HG03039 (cell line): ENCODE data around the gene GRXCR1.

ENCODE experiments used
- ATAC-seq: cut with Tn5 transposase; IDR thresholded peaks from one replicate; pipeline ENCODE4 v1.9.1; 2021; ENCODE audit warnings: mild to moderate bottlenecking, moderate library complexity; ENCODE audit not compliant: unreplicated experiment

Gene GRXCR1

DNA sequence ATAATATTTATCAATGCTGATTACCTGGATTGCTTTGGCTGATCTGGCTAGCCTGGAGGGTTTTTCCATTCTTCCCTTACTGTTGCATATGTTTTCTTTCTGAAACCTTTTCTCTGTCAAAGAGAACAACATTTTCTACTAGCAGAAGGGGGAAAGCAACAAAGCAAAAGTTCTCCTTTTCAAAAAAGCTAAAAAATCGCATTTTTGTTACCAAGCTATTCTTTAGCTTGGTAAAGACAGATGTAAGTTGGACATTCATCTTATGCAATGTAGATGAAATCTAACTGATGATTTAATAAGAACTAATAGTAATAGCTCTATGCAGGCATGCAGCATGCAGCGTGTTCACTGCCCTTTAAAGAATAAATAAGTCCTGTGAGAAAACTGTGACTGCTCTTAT lies at the start of gene GRXCR1:
Gene GRXCR1, plus strand, starts transcription at position 301 of the 400 bp plus-strand sequence. CDS start 554 bp downstream, outside the sequence.
- ATAC-seq, result no peak

DNA sequence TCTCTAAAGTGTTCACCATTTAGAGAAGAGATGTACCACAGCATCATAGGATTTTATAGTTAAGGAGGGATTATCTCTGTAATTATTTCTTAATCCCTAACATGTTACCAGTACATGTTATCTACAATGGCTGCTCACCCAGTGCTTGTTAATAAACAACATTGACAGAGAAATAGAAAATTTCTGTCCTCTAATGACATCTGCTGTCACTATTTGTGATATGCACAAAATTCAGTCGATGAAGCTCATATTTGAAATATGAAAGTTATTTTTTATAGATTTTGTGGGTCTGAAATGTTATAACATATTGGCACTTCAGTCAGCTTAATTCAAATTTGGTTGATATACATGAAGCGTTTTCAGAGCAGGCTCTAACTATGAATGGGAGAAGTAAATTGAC lies 48.8 kb upstream of the GRXCR1 start:
- ATAC-seq, result no peak

DNA sequence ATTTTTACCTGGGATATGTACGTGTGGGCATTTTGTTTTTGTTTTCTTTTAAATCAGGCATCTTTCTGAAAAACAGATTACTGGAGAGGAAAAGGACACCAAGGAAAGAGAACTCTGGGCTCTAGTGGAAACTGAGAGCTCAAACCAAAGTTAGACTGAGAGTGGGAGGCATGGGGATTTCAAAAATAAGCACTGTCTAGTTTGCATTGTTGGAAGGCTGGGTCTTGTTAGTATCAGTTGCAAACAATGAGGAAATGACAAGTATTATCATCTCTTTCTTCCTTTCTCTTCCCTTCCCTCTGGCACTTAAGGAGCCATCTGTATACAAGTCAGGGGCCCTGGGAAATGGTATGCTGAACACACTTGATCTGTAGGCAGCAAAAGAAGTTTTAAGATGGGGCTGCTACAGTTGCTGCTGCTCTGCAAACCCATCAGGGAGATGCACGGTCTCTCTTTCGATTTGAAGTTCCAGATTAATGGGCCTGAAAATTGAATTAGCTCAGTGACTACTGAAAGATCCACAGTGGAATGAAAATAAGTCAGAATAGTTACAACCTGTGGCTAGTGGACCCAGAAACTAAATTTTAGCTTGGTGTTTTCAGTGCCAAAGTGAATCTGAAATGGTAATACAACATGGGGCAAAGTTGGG lies 48.0 kb upstream of the GRXCR1 start:
- no peak for ATAC-seq

DNA sequence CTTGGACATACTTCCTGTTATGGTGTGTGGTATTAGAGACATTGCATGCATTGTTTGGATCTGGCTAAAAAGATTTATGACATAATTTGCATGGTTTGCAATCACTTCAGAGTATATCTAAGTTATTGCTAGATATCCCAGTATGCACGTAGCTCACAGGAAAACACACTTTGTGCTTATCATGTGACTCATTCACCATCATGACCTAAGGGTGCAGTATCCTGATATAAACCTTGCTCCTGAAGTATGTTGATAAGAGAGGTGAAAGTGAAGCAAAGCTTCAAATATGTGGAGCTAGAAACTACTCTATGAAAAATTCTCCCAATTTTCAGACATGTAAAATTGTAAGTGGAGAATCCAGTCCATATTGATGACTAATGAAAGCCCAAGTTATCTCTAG lies 46.9 kb upstream of the GRXCR1 start:
- ATAC-seq, result no peak

DNA sequence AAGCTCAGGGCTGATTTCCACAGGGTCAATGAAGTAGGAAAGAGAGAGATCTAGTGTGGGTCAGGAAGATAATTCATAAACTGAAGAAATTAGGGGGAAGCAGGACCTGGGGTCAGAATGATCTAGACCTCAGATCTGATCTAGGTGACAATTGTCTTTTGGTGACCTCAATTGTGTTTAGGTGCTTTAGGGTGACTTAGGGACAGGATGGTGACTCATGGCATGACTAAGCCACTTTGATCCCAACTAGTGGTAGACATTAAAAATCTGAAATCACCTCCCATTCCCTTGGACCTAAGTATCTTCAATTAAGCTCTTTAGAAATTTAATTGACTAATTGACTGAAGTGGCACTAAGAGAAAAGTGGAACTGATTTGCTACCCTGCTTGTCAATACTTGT lies 36.7 kb upstream of the GRXCR1 start:
- no peak for ATAC-seq

DNA sequence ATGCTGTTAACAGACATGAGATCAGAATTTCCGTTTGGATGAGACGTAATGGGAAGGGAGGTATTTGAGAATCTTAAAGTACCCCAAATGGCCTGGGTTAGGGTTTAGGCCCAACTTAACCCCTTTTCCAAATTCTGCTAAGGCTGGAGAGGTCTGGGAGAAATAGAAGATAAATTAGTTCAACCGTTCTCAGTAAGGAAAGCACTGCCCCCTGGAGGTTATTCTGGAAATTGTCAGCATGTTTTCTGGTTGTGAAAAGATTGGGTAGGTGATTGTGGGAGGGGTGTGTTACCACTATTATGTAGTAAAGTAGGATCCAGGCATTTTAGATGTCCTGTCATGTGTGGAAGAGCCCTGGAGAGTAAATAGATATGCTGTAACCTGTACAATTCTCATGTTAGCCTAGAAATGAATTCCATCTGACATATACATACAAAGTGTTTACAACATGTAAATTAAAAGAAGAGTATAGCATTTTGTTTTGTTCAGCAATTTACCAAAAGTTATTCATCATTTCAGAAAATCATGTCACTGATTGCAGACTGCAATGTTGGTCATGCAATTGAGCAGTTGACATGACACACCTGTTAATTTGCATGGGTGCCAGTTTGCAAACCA lies 26.8 kb upstream of the GRXCR1 start:
- ATAC-seq, result peak; percentile 62

DNA sequence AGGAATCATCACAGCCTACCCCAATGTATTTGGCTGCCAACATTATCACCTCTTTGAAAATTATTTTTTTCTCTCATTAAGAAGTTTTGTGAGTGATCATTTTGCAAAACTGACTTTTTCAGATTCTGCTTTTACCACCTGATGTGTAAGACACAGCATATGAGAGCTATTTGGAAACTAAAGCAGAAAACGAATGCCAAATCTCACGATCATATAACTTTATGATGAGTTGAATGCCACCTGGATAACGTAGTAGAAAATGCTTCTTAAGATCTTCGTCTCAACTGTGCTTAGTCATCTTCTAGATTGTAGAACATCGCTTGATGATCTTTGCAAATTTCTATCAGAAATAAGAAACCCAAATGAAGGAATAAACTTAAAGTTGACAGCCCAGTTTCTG lies 21.3 kb upstream of the GRXCR1 start:
- ATAC-seq, result no peak

DNA sequence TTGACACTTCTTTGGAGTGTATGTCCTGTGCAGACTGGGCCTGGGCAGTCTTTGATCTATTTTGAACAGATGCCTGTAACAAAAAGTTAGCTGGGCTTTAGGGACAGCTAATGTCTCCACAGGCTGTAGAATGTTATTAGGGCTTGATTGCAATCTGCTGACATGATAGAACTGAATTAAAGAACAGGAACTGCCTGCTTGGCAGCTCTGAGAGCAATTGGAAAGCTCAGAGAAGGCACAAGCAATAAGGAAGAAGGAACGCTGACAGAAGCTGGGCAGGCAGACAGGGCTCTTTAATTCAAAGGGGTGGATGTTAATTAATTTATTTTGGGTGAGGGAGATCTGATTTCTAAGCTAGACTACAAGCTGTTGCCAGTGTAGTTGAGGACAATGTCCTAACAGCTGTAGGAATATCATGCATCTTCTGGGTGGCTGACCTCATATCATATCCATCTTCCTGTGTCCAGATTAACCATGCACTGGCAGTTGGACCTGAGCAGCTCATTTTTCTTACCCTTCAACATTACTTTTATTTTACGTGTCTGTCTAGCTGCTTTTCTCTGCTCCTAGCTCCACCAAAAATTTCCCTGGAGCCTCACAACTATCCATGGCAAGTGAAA lies 20.7 kb upstream of the GRXCR1 start:
- ATAC-seq, result no peak

DNA sequence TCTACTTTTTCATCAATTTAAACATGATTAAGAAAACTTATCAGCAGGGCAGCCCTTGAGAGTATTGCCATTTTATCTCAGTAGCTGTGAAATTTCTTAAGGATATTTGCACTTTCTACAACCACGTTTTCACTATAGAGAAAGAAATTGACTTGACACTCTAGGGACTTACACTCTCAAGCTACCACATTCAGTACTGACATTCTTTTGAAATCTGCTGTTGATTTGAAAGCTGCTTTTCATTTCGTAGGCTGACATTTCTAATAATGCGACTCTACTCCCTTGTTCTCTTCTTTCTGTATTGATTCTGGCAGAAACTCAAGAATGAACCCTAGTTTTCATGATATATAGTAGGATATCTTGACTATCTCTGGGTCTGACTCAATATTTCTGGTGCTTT lies 13.7 kb upstream of the GRXCR1 start:
- no peak for ATAC-seq

DNA sequence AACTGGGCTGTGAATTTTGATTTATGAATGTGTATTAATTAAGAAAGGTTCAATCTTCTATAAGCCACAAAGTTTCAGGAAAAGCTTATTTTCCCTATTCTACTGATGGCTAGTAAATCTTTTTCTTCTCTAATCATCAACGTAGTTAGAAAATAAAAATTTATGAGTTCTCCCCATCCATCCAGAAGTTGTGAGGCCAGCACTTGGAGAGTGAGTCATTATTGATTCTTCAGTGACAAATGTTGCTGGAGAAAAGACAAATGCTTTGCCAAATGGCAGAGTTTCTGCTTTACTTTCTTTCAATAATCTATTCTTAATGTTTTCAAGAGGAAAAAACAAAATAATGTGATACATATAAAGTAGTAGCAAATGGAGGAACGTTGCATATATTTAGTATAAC lies 11.3 kb upstream of the GRXCR1 start:
- no peak for ATAC-seq

DNA sequence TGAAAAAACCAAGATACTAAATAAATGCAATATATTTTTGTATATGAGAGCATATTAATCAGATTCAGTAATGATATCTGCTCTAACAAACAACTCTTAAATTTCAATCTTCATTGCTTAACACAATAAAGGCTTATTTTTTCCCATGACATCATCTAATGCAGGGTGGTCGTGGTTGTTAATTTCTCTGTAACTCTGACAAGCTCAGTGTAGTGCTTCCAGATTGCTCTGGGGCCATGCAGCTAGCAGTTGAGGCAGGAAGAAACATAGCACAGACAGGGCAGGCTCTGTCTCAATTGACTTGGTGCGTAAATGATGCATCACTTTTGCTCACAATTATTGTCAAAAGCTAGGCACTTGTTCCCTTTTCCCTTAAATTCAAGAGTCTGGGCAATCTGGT lies 869 bp upstream of the GRXCR1 start:
- no peak for ATAC-seq

DNA sequence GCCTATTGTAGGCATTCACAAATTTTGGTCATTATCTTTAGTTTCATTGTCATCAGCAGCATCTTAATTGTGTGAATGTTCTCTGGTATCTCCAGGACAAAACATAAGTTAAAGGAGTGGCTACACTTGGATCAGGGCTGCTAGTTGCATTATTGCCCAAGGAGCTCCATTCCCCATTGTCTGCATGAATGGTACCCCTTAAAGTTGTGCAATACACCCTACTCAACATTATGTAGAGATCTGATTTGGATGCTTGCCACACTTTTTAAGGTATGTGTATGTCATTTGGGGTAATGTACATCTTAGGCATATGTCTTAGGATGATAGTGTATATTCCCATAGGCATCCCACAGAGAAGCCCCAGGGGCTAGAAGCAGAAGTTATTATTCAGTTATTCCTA lies 2.9 kb downstream of the GRXCR1 start:
- ATAC-seq, result no peak

DNA sequence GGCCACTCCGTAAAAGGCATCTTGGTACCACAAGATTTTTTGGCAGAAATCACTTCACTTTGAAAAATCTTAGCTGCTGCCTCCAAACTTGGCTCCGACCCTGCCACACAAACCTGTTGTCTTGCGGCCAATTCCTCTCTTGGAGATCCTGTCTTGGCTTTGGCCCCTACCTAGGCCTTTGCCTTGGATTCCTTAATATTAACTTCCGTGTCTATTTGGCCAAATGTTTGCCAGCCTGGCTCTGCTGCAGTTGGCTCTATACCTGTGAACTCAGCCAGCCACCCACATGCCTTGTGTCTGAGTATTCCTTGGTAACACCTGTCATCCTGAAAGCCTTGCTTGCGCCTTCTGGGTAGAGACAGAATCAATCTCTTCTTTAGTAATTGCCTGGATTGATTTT lies 12.5 kb downstream of the GRXCR1 start:
- ATAC-seq, result no peak

DNA sequence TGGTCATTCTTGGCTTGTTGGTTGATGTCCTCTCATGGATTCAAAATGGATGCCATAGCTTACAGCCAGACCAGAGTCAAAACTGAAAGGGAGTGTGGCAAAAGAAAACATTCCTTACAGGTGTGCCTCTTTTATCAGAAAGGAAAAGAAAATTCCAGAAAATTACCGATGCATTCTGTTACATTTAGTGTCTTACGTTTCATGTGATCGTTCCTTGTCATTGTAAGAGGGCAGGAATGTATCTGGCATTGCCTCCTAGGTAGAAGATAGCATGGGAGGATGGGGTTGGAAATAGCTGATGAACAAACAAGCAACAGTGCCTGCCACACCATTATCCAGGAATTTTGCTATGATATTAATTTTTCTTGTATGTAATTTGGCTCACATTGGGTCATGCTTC lies 13.1 kb downstream of the GRXCR1 start:
- no peak for ATAC-seq

DNA sequence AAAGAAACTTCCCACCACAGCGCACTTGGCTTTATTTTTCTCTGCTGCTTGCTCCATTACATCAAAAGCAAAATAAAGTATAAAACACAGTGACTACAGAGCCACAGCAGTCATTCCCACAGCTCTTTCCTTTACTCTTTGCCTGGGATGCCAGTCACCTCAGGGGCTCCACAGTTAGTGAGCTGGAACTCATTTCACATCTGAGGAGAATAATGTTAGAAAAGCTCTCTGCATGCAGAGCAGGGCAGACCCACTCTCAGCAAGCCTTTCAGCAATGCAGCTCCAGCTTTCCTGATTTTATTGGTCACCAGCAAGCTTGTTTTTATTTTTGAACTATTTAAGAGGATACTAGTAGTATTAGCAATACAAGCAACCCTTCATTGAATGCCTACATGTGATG lies 13.8 kb downstream of the GRXCR1 start:
- ATAC-seq, result no peak

DNA sequence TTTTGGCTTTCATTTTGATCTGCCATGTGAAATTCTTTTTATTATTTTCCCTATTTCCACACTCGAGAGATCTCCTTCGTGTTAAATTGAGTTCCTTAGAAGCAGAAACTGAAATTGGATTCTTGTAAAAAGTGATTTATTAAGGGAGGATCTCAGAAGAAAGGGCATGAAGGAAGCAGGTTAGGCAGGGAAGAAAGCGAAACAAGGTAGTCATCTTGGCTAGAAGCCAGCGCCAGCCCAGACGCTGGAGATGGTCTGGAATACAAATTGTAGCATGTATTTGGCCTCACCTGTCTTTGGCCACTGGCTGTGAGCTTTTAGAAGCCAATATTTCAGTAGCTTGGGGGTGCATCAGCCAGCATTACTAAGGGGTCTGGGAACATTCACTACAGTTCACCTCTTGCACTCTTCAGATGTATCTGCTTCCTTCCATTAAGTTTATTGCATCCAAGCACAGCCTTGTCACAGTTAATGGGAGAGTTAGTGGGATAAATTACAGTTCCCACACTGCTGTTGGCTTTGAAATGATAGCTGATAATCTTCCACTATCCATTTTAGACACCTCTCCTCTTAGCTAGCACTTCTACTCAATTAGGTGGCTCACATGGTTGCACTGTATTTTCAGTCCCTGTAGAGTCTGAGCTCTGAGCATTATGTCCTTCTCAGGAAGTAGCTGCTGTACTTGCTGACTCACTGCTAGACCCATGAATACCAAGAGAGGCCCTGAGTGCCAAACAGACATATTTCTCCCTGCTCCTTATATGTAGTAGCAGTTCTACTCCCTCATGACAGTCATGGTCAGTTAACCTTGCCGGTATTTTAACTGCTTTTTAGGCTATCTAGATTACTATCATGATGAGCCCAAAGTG lies 14.6 kb downstream of the GRXCR1 start:
- no peak for ATAC-seq

DNA sequence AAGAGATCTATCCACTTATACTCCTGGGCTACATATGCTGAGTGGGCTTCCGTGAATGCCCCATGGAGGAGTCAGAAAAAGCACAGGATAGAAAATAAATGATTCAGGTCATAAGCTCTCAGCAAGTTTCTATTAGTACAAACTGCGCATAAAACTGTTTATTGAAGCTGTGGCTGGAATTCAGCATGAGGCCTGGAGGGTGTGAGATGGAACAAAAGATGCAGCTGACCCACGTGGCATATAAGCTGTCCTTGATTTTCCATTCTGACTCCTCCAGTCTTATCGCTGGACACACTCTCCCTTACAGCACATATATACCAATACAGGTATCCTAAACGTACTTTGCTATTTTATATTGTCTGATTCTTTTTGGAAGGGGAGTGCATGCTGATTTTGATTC lies 17.9 kb downstream of the GRXCR1 start:
- ATAC-seq, result no peak

DNA sequence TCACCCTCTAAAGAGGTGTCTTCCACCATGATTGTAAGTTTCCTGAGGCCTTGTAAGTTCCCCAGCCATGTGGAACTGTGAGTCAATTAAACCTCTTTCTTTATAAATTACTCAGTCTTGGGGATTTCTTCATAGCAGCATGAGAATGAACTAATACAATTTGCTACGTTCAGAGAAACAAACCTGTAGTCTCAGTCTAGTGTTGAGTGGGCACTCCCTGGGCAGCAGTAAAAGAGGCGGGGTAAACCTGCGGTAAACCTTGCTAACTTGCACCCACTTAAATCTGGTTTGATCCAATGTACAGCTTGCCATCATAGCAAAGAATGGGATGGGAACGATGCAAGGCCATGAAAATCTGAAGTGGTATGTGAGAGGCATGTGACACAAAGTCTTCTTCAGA lies 22.4 kb downstream of the GRXCR1 start:
- ATAC-seq, result no peak

DNA sequence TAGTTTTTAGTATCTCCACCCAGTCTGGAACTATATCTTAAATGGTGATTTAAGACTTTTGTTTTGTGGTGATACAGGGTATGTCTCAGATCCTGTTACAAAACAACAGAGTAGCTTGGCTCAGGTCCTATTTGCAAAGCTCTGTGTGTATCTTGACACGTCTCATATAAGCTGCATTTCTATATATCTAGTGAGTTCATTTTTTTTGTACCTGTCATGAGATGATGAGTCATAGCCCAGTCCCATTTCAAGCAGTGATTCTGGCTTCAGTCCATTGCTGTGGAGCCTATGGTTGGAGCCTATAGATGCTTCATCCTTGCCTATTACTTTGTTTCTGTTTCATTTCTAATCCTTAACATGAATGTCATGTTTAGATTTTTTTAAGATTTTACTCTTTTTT lies 23.0 kb downstream of the GRXCR1 start:
- ATAC-seq, result no peak

DNA sequence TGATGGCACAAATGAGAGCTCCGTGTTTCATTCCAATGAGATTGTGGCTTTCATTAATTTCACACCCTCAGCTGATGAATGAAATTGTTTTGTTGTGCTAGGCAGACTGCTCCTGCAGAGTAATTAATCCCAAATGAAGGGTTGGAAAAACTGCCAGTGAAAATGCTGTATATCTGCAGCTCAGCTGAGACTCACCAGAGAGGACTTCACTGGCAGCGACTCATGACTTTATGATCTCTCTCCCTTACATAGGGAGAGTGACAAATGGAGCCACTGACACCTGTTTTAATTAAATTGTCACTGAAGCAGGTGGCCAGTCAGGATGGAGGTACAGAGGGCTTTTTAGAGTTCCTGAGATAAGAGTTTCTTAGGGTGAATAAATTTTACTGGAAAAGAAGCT lies 24.8 kb downstream of the GRXCR1 start:
- ATAC-seq, result no peak

DNA sequence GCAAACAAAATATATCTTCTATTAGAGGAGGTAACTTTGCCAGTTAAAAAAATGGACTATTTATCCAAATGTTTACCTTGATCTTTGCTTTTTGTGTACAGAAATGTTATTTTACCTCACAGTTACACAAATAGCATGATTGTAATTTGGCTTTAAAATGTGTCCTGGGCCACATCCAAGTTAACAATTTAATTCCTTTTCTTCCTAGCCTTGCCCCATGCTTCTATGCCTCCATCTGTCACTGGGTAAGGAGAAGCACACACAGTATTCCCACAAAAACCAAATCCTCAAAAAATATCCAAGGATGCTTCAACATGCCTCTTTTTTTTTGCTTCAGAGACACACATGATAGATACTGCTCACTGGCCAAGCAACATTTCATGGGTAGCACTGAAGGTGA lies 30.9 kb downstream of the GRXCR1 start:
- no peak for ATAC-seq

DNA sequence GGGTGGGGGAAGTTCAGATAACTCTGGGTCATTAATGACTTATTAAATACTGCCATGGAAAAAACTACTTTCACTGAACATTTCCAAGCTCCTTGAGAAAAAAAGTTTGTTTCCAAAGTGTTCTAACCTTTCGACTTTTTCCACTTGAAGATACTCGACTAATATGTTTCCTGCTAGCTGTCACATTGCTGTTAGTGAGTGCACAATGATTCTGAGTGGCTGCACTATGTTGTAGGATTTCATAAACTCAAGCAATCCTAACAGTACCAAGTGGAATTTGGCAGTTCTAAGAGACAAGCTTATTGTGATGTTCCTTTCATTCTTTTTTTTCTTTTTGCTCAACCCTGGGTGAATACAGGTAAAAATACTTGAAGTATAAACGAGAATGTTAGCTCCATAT lies 33.4 kb downstream of the GRXCR1 start:
- no peak for ATAC-seq
